Trophoblast cell (in vitro differentiated cells and primary cell): ENCODE results near the gene TACC3.

Source experiments
- DNase-seq, 2 donors: peaks; one replicate each; pipeline ENCODE4 v3.0.0-alpha.2; 2016
- H2AFZ ChIP-seq: 2 replicates; pipeline ENCODE4 v1.6.1; 2013; ENCODE audit warnings: low read length, moderate library complexity, mild to moderate bottlenecking; ENCODE audit not compliant: insufficient read depth, poor library complexity
- H2AK5ac ChIP-seq: 2 replicates; pipeline ENCODE4 v1.6.1; 2013; ENCODE audit warnings: mild to moderate bottlenecking, low read length
- H2BK120ac ChIP-seq: 2 replicates; pipeline ENCODE4 v1.6.1; 2013; ENCODE audit warnings: low read length, mild to moderate bottlenecking, moderate library complexity; ENCODE audit not compliant: insufficient read depth, poor library complexity
- H2BK12ac ChIP-seq: 2 replicates; pipeline ENCODE4 v1.6.1; 2013; ENCODE audit warnings: mild to moderate bottlenecking, low read length, moderate library complexity
- H2BK5ac ChIP-seq: 2 replicates; pipeline ENCODE4 v1.6.1; 2013; ENCODE audit warnings: low read length, low read depth, moderate library complexity, mild to moderate bottlenecking; ENCODE audit not compliant: poor library complexity
- H3K14ac ChIP-seq: 2 replicates; pipeline ENCODE4 v1.6.1; 2013; ENCODE audit warnings: mild to moderate bottlenecking, low read length
- H3K18ac ChIP-seq: 2 replicates; pipeline ENCODE4 v1.6.1; 2013; ENCODE audit warnings: mild to moderate bottlenecking, low read length
- H3K23ac ChIP-seq: 2 replicates; pipeline ENCODE4 v1.6.1; 2013; ENCODE audit warnings: low read length
- H3K27ac ChIP-seq: 2 replicates; pipeline ENCODE4 v1.5.1; 2013; ENCODE audit warnings: low read depth, mild to moderate bottlenecking, inconsistent platforms, low read length, moderate library complexity
- H3K27me3 ChIP-seq: 2 replicates; pipeline ENCODE4 v1.6.1; 2013; ENCODE audit warnings: inconsistent platforms, mild to moderate bottlenecking, low read length, moderate library complexity; ENCODE audit not compliant: insufficient read depth
- H3K36me3 ChIP-seq, 2 experiments: 1 replicate in 1 of 2; 2 replicates in 1 of 2; pipeline ENCODE4 v1.6.1; 2013; ENCODE audit warnings: low read length in 2 of 2, mild to moderate bottlenecking in 2 of 2, moderate library complexity in 1 of 2; ENCODE audit not compliant: insufficient read depth in 2 of 2, control insufficient read depth in 1 of 2
- H3K4ac ChIP-seq: 2 replicates; pipeline ENCODE4 v1.6.1; 2013; ENCODE audit warnings: low read depth, mild to moderate bottlenecking, low read length, moderate library complexity
- H3K4me1 ChIP-seq, 2 experiments: 1 replicate in 1 of 2; 2 replicates in 1 of 2; pipeline ENCODE4 v1.6.1; 2013; ENCODE audit warnings: low read length in 2 of 2, mild to moderate bottlenecking in 2 of 2, moderate library complexity in 1 of 2; ENCODE audit not compliant: insufficient read depth in 2 of 2, control insufficient read depth in 1 of 2
- H3K4me2 ChIP-seq: 2 replicates; pipeline ENCODE4 v1.6.1; 2013; ENCODE audit warnings: inconsistent platforms, mild to moderate bottlenecking, low read length, moderate library complexity
- H3K4me3 ChIP-seq: 2 replicates; pipeline ENCODE4 v1.5.1; 2013; ENCODE audit warnings: mild to moderate bottlenecking, low read depth, low read length, inconsistent platforms
- H3K79me1 ChIP-seq: one replicate; pipeline ENCODE4 v1.6.1; 2013; ENCODE audit warnings: low read length
- H3K79me2 ChIP-seq: 2 replicates; pipeline ENCODE4 v1.6.1; 2013; ENCODE audit warnings: low read length, mild to moderate bottlenecking; ENCODE audit not compliant: control insufficient read depth, insufficient read depth, poor library complexity
- H3K9ac ChIP-seq: 2 replicates; pipeline ENCODE4 v1.6.1; 2013; ENCODE audit warnings: mild to moderate bottlenecking, low read length
- H3K9me3 ChIP-seq: 2 replicates; pipeline ENCODE4 v1.6.1; 2013; ENCODE audit warnings: low read depth, mild to moderate bottlenecking, control low read depth, inconsistent platforms, low read length; ENCODE audit not compliant: insufficient read depth
- H4K12ac ChIP-seq: 2 replicates; pipeline ENCODE4 v1.6.1; 2013; ENCODE audit warnings: low read depth, mild to moderate bottlenecking, low read length, moderate library complexity
- H4K8ac ChIP-seq: 2 replicates; pipeline ENCODE4 v1.6.1; 2013; ENCODE audit warnings: low read depth, mild to moderate bottlenecking, low read length, moderate library complexity
- H4K91ac ChIP-seq: one replicate; pipeline ENCODE4 v1.6.1; 2013; ENCODE audit warnings: low read depth, mild to moderate bottlenecking, low read length, moderate library complexity
- WGBS: extraction: QIAGEN DNeasy Blood & Tissue Kit; methylation state at CpG from one replicate; pipeline ENCODE4 v1.1.7; 2013; ENCODE audit warnings: missing lambda C conversion rate; ENCODE audit not compliant: insufficient read length, insufficient coverage; ENCODE audit errors: extremely low coverage; 5-methylcytosine and 5-hydroxymethylcytosine counted together

The TACC3 gene

DNA sequence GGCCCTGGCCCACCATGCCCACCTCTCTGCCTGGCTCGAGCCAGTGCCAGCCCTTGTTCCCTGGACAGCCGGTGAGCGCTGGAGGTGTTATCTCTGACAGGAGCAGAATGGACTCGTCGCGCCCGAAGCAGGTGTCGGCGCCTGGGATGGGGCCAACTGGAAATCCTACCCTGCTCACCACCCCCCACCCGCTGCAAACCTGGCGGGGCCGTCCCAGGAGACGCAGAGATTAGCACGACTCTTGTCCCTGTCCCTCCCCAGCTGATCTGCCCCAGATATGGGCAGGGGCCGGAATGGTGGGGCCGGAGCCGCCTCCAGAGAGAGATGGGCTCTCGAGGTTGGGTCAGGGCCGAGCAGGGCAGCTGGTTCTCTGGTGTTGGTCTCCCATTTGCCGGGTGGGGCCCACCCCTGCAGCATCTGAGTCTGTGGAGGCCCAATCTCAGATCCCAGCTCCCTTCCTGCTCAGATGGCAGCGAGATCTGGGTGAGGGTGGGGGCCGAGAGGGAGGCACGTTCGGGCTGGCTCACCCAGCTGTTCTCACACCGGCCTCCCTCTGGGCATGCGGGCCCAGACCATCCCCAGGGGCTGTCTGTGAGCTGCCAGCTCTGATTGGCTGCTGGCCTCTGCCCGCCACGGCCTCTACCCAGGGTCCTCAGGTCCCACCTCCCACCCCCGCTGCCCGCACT lies 51.7 kb downstream of the TACC3 start:
- WGBS: no CpG with 5 or more reads among the region's 30 CpGs
- Histone ChIP-seq H3K36me3 (no peaks in the 10 kb centered on the region), H4K8ac (no peak overlapping the region)

DNA sequence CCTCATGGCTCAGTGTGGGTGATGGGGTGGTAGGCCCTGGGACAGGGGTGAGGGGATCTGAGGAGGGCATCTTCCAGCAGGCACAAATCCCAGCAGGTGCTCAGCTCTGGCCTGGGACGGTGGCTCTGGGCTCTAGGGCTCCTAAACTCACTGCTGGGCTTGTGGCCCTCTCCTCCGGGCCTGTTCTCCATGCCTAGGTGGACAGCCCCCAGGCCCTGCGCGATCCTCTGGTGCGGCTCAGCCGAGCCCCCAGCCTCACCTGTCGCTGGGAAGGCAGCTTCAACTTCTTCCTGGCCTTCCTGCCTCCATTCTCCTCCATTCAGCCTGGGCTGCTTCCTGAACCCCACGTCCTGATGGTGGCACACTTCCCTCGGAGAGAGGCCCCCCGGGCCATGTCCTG lies 52.4 kb downstream of the TACC3 start:
- no CpG with 5 or more reads among the region's 10 CpGs for WGBS
- no peak overlapping the region for H2BK12ac ChIP-seq
- no peak overlapping the region for H2AFZ ChIP-seq
- no peak overlapping the region for H4K8ac ChIP-seq
- H2AK5ac ChIP-seq: no peak overlapping the region
- no peak overlapping the region for H2BK5ac ChIP-seq
- no peak overlapping the region for H4K91ac ChIP-seq
- DNase-seq: no peak
- H3K9me3 ChIP-seq: no peaks in the 10 kb centered on the region
- no peak overlapping the region for H3K4me2 ChIP-seq
- no peaks in the 10 kb centered on the region for H3K79me2 ChIP-seq
- H3K36me3 ChIP-seq: no peaks in the 10 kb centered on the region
- no peaks in the 10 kb centered on the region for H3K27me3 ChIP-seq
- no peak overlapping the region for H3K27ac ChIP-seq
- H3K9ac ChIP-seq: no peak overlapping the region
- H3K4me3 ChIP-seq: no peak overlapping the region
- peaks cover 28 to 30% of the 10 kb centered on the region in 2 experiments for H3K4me1 ChIP-seq
- H3K14ac ChIP-seq: no peak overlapping the region
- H3K18ac ChIP-seq: no peak overlapping the region
- H3K23ac ChIP-seq: no peak overlapping the region
- H4K12ac ChIP-seq: no peak overlapping the region
- peaks cover 24% of the 10 kb centered on the region for H3K79me1 ChIP-seq
- H3K4ac ChIP-seq: no peak overlapping the region
- H2BK120ac ChIP-seq: no peak overlapping the region

More for the DNA sequence above, 51.7 kb downstream of the TACC3 start:
- Histone ChIP-seq H3K4ac (no peak overlapping the region), H3K23ac (no peak overlapping the region), H3K4me1 (peaks cover 30% of the 10 kb centered on the region in 2 experiments), H3K79me1 (peaks cover 19% of the 10 kb centered on the region), H2BK5ac (no peak overlapping the region), H2BK12ac (no peak overlapping the region), H3K9ac (no peak overlapping the region), H2AFZ (no peak overlapping the region), H3K14ac (no peak overlapping the region), H3K4me2 (no peak overlapping the region), H3K27ac (no peak overlapping the region), H3K9me3 (no peaks in the 10 kb centered on the region), H3K4me3 (no peak overlapping the region), H4K91ac (no peak overlapping the region), H4K12ac (no peak overlapping the region), H3K27me3 (no peaks in the 10 kb centered on the region), H2AK5ac (no peak overlapping the region), H3K18ac (no peak overlapping the region), H2BK120ac (no peak overlapping the region), H3K79me2 (no peaks in the 10 kb centered on the region)
- DNase-seq: peak; percentile 53 to 60

DNA sequence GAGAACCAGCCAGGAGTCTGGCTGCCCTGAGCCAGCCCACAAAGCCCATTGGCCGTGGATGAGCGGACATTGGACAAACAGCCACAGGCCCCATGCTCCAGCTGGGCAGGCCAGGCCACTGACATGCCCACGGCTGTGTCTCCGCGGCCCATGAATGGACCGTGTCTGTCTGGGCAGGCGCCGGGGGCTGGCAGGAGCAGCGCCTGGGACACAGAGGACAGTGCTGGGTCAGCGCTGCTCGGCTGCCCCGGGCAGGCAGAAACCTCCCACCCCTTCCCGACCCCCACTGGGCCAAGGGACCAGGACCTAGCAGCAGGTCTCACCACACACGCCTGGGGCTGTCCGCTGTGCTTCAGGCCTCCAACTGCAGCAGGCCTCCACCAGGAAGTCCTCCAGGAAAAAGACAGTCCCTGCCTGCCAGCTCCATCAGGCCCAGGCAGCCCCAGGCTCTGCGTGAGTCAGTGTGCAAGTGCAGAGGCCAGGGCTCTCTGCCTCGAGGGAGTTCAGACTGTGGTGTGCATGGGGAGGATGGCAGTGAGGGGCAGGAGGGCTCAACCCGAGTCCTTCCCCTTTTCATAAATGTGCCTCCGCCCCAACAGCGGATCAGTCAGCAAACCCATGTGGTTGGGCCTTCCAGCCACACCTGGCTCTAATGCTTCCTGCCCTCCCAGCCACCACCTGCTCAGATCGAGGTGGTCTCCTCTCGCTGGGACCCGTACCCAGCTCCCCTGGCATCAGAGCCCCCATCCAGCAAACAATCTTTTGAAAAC lies 54.6 kb downstream of the TACC3 start:
- Histone ChIP-seq H3K4me3 (no peak overlapping the region), H3K79me2 (no peaks in the 10 kb centered on the region), H2BK12ac (peak overlapping the region; percentile 10), H3K27me3 (no peaks in the 10 kb centered on the region), H2BK120ac (no peak overlapping the region), H3K14ac (peak overlapping the region; percentile 12), H2AFZ (no peak overlapping the region), H3K79me1 (peaks cover 29% of the 10 kb centered on the region), H4K8ac (no peak overlapping the region), H4K12ac (no peak overlapping the region), H3K36me3 (no peaks in the 10 kb centered on the region), H3K4ac (no peak overlapping the region), H3K23ac (no peak overlapping the region), H3K27ac (no peak overlapping the region), H2AK5ac (peak overlapping the region; percentile 28), H3K4me2 (no peak overlapping the region), H3K4me1 (peaks cover 31 to 39% of the 10 kb centered on the region in 2 experiments), H4K91ac (peak overlapping the region; percentile 30), H2BK5ac (no peak overlapping the region), H3K18ac (no peak overlapping the region), H3K9me3 (no peaks in the 10 kb centered on the region), H3K9ac (no peak overlapping the region)
- DNase-seq: peak; percentile 81 to 86
- no CpG with 5 or more reads among the region's 23 CpGs for WGBS

DNA sequence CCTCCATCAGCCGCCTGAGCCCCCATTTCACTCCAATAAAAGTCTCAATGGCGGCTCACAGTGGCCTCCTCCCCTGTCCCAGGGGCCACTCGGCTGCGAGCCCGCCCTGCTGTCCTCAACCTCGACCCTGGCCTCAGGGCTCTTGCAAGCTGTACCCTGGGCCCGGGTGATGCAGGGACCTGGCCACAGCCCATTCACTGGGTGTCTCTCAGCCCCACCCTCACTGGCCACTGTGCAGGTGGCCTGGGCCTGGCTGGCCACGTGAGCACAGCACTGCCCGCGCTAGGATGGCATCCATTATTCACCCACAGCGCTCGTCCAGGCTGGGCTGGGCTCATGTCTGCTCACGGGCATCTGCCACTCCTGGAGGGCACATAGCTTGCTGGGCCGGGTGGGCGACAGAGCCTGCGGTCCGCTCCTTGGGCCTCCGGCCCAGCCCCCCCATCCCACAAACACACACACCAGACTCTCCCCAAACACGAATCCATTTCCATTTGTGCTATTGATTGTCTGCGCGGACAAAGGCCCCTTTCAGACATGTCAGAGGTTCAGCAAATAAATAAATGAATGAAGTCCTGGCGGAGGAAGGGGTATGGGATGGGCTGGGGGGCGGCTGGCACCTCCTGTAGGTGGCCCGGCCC lies 55.3 kb downstream of the TACC3 start:
- peaks cover 31 to 39% of the 10 kb centered on the region in 2 experiments for H3K4me1 ChIP-seq
- no CpG with 5 or more reads among the region's 24 CpGs for WGBS
- H2BK120ac ChIP-seq: peak overlapping the region; percentile 57
- H3K4me2 ChIP-seq: no peak overlapping the region
- no peak overlapping the region for H3K18ac ChIP-seq
- no peak overlapping the region for H3K23ac ChIP-seq
- peak overlapping the region; percentile 13 for H2AFZ ChIP-seq
- H3K4ac ChIP-seq: peak overlapping the region; percentile 20
- H3K9me3 ChIP-seq: no peaks in the 10 kb centered on the region
- peak overlapping the region; percentile 93 for H2AK5ac ChIP-seq
- H3K4me3 ChIP-seq: no peak overlapping the region
- no peak overlapping the region for H4K12ac ChIP-seq
- H4K8ac ChIP-seq: no peak overlapping the region
- H3K79me2 ChIP-seq: no peaks in the 10 kb centered on the region
- no peak overlapping the region for H3K9ac ChIP-seq
- peak overlapping the region; percentile 21 for H4K91ac ChIP-seq
- no peak overlapping the region for H2BK5ac ChIP-seq
- H3K79me1 ChIP-seq: peaks cover 29% of the 10 kb centered on the region
- H3K27ac ChIP-seq: no peak overlapping the region
- H3K14ac ChIP-seq: peak overlapping the region; percentile 11
- no peaks in the 10 kb centered on the region for H3K36me3 ChIP-seq
- H2BK12ac ChIP-seq: peak overlapping the region; percentile 72
- no peaks in the 10 kb centered on the region for H3K27me3 ChIP-seq
- DNase-seq: no peak
